NT2/D1 (cell line): ENCODE data around the gene RSPO1.

Experiments used
- SUZ12 ChIP-seq: IDR thresholded peaks from 2 replicates; pipeline ENCODE4 v1.6.1; 2011; ENCODE audit not compliant: insufficient read length, insufficient read depth; ENCODE audit errors: extremely low read depth
- YY1 ChIP-seq: IDR thresholded peaks from 2 replicates; pipeline ENCODE4 v1.6.1; 2011; ENCODE audit not compliant: insufficient read length, insufficient read depth
- ZNF274 ChIP-seq: IDR thresholded peaks from 2 replicates; pipeline ENCODE4 v1.6.1; 2011; ENCODE audit warnings: mild to moderate bottlenecking, low read depth, low read length

- TF ChIP-seq YY1 (no peak), ZNF274 (no peak), SUZ12 (no peak)
These were observed 35.4 kb upstream of the RSPO1 start for GRCh38 chr1:37670133-37670532.
